TTC549 (cell line): Measurements from ENCODE around the gene FBF1.
"Not testable (repeated sequence)": the region's sequence is repeated elsewhere in the genome, so short reads cannot be mapped to it uniquely, and the experiment has no call there.

Source experiments
- FAIRE-seq: peaks from 2 replicates; lab custom pipeline; 2012; peaks lifted over from hg19 to GRCh38; lab: Jason Lieb, UNC

The FBF1 gene, protein sequence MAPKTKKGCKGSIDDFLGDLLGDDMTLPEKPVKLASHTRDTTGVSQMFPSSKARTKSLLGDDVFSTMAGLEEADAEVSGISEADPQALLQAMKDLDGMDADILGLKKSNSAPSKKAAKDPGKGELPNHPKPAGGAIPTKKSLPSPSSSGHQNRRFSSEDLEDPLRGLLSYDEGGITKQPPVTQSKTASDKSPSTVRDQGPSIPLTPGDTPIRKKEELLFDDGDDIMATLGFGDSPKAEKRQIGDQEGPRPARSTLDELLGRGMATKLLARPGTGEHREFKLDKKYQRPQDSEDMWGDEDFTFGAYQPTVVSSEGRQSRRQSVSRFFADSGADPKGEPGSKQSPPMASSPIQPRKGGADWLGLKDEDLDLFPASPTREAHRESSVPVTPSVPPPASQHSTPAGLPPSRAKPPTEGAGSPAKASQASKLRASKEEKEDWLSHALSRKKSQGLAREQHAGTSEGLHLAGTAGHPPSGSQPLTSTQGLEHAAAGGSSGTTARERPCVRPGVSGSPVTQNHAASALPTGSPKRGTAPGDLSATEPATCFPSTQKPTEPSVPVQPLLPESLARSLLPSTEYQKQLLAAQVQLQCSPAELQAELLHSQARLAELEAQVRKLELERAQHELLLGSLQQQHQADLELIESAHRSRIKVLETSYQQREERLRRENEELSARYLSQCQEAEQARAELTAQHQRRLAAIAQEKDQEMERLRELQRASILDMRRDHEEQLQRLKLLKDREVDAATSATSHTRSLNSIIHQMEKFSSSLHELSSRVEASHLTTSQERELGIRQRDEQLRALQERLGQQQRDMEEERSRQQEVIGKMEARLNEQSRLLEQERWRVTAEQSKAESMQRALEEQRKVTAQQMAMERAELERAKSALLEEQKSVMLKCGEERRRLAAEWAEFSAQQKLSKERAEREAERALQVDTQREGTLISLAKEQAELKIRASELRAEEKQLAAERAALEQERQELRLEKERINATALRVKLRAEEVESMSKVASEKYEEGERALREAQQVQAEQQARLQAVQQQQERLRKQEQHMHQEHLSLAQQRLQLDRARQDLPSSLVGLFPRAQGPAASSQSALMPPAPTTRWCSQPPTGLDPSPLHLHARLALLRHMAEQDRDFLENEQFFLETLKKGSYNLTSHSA

GRCh38 chr17:75940727-75941441 lies at the start of gene FBF1:
Gene FBF1 (minus strand): TSS chr17:75941042. CDS start chr17:75938149, 2,893 bp downstream.
- FAIRE-seq = no peak

- FAIRE-seq = no peak
Observed at GRCh38 chr17:75987041-75987440, 46.2 kb upstream of the FBF1 start.

DNA sequence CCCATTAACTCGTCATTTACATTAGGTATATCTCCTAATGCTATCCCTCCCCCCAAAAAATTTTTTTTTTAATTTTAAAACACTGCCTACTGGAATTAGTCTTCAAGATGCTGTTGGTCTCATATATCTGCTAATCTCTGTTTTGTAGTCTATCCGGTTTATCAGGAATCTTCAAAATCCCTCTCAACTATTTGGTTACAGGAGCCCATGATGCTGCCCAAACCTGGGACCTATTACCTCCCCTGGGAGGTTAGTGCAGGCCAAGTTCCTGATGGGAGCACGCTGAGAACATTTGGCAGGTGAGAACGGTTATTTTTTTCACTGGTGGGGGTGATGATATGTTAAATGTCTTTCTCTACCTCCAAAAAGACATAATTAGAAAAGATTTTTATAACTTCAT lies 45.1 kb upstream of the FBF1 start:
- FAIRE-seq = no peak

DNA sequence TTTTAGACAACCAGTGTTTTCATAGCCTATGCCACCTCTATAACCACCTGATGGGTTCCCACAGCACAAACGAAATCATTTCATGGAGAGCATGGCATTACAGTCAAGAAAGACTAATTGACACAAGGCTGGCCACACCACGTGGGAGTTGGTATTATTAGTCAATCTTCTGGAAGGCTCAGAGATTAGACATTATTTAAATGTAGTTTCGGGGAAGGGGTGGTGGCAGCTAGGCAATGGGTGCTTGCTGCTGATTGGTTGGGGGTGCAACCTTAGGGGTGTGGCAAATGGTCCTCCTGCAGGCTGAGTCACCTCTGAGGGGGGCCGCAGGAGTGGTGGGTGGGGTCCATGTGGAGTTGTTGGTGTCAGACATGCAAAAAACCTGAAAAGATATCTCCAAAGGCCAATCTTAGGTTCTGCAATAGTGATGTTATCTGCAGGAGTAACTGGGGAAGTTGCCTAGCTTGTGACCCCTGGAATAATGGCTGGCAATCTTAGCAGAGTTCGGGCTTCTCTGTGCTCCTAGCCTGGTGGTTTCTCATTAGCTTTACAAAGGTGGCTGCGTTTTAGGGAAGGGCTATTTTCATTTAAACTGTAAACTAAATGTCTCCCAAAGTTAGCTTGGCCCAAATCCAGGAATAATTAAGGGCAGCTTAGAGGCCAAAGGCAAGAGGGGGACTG lies 42.8 kb upstream of the FBF1 start:
- no peak for FAIRE-seq

- no peak for FAIRE-seq
Observed at GRCh38 chr17:75981019-75981615, 40.3 kb upstream of the FBF1 start.

DNA sequence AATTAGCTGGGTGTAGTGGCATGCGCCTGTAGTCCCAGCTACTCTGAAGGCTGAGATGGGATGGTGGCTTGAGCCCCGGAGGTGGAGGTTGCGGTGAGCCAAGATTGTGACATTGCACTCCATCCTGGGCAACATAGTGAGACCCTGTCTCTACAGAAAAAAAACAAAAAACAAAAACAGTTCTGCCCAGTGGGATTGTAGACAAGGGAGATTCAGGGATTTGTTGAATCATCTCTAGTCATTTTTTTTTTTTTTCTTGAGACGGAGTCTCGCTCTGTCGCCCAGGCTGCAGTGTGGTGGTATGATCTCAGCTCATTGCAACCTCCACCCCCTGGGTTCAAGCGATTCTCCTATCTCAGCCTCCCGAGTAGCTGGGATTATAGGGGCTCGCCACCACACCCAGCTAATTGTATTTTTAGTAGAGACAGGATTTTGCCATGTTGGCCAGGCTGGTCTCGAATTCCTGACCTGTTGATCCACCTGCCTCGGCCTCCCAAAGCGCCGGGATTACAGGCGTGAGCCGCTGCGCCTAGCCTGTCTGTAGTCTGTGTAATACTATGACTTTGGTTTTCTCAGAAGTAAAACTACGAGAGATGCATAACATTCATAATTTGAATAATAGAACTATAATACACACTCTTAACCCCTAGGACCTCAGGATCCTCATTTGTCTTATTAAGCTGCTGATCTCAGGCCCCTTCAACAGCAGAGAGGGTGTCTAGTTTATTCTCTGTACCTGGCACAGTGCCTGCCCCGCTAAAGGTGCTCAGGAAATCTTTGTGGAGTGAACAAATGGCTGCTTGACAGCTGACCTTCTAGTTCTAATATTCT lies 39.6 kb upstream of the FBF1 start:
- FAIRE-seq = no peak

DNA sequence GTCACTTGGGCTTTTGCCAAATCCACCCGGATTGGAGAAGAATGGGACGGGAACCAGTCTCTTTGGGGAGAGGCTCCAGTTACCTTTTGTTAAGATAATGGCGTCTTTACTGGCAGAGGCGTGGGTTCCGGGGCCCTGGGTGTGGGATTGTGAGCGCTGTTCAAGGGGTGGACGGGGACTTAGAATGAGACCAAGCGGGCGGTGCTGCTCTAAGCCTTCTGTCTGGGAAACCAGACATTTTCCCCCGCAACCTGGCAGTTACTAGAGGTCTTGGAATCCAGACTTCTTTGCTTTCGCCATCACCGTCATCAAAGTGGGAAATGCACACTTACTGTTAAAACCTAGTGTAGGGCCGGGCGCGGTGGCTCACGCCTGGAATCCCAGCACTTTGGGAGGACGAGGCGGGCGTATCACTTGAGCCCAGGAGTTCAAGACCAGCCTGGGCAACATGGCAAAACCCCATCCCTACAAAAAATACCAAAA lies 38.9 kb upstream of the FBF1 start:
- no peak for FAIRE-seq

GRCh38 chr17:75978938-75979704 lies 38.3 kb upstream of the FBF1 start, which contains the start of the genes ACOX1 and TEN1:
Gene ACOX1 (minus strand): TSS chr17:75979166. CDS start chr17:75979073, 93 bp downstream.
Gene TEN1 (plus strand): TSS chr17:75979240. CDS start chr17:75986193, 6,953 bp downstream.
- FAIRE-seq = peak; percentile 52

- no peak for FAIRE-seq
Observed at GRCh38 chr17:75976175-75976848, 35.5 kb upstream of the FBF1 start.

- no peak for FAIRE-seq
Observed at GRCh38 chr17:75975757-75976174, 34.9 kb upstream of the FBF1 start.

DNA sequence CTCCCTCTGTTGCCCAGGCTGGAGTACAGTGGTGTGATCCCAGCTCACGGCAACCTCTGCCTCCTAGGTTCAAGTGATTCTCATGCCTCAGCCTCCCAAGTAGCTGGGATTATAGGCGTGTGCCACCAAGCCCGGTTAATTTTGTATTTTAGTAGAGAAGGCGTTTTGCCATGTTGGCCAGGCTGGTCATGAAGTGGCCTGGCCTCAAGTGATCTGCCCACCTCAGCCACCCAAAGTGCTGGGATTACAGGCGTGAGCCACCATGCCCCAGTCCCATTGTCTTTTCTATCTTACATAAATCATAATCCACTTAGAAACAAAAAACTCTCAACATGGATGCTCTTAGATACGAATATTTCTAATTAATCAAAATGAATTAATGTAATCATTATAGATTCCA lies 34.3 kb upstream of the FBF1 start:
- FAIRE-seq = not testable (repeated sequence)

DNA sequence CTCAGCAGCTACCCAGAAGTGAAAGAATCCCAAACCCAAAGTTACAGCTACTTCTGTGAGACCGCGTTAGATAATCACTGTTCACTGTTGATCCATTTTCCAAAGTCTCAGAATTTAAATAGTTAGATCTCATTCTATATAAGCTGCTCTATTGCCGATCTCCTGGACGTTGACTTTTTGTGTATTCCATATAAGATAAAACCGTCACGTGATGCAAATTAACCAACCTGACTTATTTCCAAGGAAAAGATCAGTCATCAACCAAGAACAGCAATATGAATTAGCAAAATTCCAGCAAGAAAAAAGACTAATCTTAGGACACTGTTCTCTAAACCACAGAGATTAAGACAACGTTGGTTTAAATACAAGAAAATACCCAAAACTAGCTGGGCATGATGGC lies 29.8 kb upstream of the FBF1 start:
- no peak for FAIRE-seq

DNA sequence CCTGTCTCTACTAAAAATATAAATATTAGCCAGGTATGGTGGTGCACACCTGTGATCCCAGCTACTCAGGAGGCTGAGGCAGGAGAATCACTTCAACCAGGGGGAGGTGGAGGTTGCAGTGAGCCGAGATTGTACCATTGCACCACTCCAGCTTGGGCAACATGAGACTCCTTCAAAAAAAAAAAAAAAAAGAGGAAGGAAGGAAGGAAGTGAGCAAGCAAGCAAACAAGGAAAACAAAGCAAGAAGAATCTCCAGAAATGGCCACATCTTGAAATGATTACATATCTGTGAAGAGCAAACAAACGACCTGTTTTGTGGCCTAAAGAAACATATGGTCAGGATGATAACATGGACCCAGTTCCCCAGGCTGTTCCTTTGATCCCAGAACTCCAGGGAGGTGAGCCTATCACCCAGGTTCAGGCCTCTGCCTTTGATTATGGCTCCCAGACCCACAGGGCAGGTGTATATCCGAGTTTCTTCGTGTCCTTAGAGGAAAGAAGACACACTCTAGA lies 29.2 kb upstream of the FBF1 start:
- FAIRE-seq = no peak

DNA sequence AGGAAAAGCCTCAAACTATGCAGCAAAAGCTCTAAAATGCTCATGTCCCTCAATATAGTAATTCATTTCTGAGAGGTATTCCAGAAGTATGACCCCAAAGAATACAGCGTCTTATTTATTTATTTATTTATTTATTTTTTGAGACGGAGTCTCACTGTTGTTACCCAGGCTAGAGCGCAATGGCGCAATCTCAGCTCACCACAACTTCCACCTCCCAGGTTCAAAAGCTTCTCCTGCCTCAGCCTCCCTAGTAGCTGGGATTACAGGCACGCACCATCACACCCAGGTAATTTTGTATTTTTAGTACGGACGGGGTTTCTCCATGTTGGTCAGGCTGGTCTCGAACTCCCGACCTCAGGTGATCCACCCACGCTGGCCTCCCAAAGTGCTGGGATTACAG lies 28.2 kb upstream of the FBF1 start:
- not testable (repeated sequence) for FAIRE-seq

- no peak for FAIRE-seq
Observed at GRCh38 chr17:75965468-75965867, 24.6 kb upstream of the FBF1 start.

- FAIRE-seq = no peak
Observed at GRCh38 chr17:75959839-75960511, 19.1 kb upstream of the FBF1 start.

- no peak for FAIRE-seq
Observed at GRCh38 chr17:75959051-75959838, 18.4 kb upstream of the FBF1 start.
